DND-41 (cell line): Measurements from ENCODE around the gene FAM120A.

ENCODE experiments used
- ATAC-seq: fragments of 200-7000 bp; cut with Tn5 transposase; 3 replicates; pipeline ENCODE4 v1.9.1; 2021; ENCODE audit warnings: low read depth; ENCODE audit not compliant: insufficient read depth
- DNase-seq: peaks from one replicate; pipeline ENCODE4 v3.0.0-alpha.2; 2020
- H2AFZ ChIP-seq: 2 replicates; pipeline ENCODE4 v1.6.0; 2012; ENCODE audit warnings: low read depth, low read length
- H3K27ac ChIP-seq: 2 replicates; pipeline ENCODE4 v1.5.1; 2012; ENCODE audit warnings: low read length, inconsistent platforms
- H3K27me3 ChIP-seq: fragments of 200-600 bp; sonication (generic); 2 replicates; pipeline ENCODE4 v1.6.0; 2012; ENCODE audit warnings: low read length, mild to moderate bottlenecking, inconsistent platforms; ENCODE audit not compliant: insufficient read depth, poor library complexity
- H3K36me3 ChIP-seq: 2 replicates; pipeline ENCODE4 v1.5.1; 2012; ENCODE audit warnings: low read length, inconsistent platforms; ENCODE audit not compliant: insufficient read depth
- H3K4me1 ChIP-seq: 2 replicates; pipeline ENCODE4 v1.5.1; 2012; ENCODE audit warnings: mild to moderate bottlenecking, low read length; ENCODE audit not compliant: insufficient read depth
- H3K4me2 ChIP-seq: 2 replicates; pipeline ENCODE4 v1.6.0; 2012; ENCODE audit warnings: mild to moderate bottlenecking, moderate library complexity, low read length, inconsistent platforms; ENCODE audit not compliant: insufficient read depth
- H3K4me3 ChIP-seq, 2 experiments: fragments of 200-600 bp in 1 of 2; shearing (Covaris generic) in 1 of 2; 2 replicates each; pipeline ENCODE4 v1.5.1; 2012 to 2016; ENCODE audit warnings: inconsistent platforms in 2 of 2, low read length in 2 of 2, mild to moderate bottlenecking in 2 of 2, low read depth in 1 of 2, moderate library complexity in 1 of 2
- H3K79me2 ChIP-seq: 2 replicates; pipeline ENCODE4 v1.6.0; 2012; ENCODE audit warnings: low read length, inconsistent platforms; ENCODE audit not compliant: insufficient read depth
- H3K9ac ChIP-seq: 2 replicates; pipeline ENCODE4 v1.6.0; 2012; ENCODE audit warnings: low read depth, mild to moderate bottlenecking, inconsistent platforms, low read length, moderate library complexity
- H3K9me3 ChIP-seq: 2 replicates; pipeline ENCODE4 v1.5.1; 2012; ENCODE audit warnings: low read length, moderate library complexity, mild to moderate bottlenecking, inconsistent platforms; ENCODE audit not compliant: insufficient read depth, severe bottlenecking
- H4K20me1 ChIP-seq: 2 replicates; pipeline ENCODE4 v1.6.0; 2012; ENCODE audit warnings: low read length; ENCODE audit not compliant: insufficient read depth
- CTCF ChIP-seq: IDR thresholded peaks from 2 replicates; pipeline ENCODE4 v1.5.1; 2012; ENCODE audit warnings: borderline replicate concordance, low read length, moderate library complexity, mild to moderate bottlenecking; ENCODE audit not compliant: poor library complexity, severe bottlenecking; ENCODE audit errors: extremely low read depth
- EZH2 ChIP-seq: IDR thresholded peaks from 3 replicates; pipeline ENCODE4 v1.6.1; 2012; ENCODE audit warnings: borderline replicate concordance, low read depth, mild to moderate bottlenecking, moderate library complexity, low read length, inconsistent platforms; ENCODE audit not compliant: severe bottlenecking

The FAM120A gene

DNA sequence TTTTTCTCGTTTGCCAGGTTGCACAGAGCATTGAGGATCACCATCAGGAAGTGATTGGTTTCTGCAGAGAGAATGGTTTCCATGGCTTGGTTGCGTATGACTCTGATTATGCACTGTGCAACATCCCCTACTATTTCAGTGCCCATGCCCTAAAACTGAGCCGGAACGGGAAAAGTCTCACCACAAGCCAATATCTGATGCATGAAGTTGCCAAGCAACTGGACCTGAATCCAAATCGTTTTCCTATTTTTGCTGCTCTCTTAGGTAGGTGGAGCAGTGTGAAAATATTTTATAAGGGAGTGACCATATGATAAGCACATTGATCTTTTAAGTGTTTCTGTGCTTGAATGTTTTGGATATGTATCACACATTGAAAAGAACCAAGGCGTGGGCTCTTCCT, 19.6 kb downstream of the FAM120A start:
- TF ChIP-seq CTCF (no peak), EZH2 (no peak)
- Histone ChIP-seq H3K4me1 (peaks cover 21% of the 10 kb centered on the region), H3K27me3 (no peaks in the 10 kb centered on the region), H3K4me2 (no peak overlapping the region), H3K9ac (no peak overlapping the region), H3K27ac (no peak overlapping the region), H3K4me3 (no peak overlapping the region), H3K9me3 (no peaks in the 10 kb centered on the region), H2AFZ (no peak overlapping the region), H3K79me2 (peaks cover 93% of the 10 kb centered on the region), H4K20me1 (peaks cover 25% of the 10 kb centered on the region; the same call in 1 of the 2 replicates), H3K36me3 (peaks cover 45% of the 10 kb centered on the region)
- DNase-seq (no peak), ATAC-seq (no peak)

DNA sequence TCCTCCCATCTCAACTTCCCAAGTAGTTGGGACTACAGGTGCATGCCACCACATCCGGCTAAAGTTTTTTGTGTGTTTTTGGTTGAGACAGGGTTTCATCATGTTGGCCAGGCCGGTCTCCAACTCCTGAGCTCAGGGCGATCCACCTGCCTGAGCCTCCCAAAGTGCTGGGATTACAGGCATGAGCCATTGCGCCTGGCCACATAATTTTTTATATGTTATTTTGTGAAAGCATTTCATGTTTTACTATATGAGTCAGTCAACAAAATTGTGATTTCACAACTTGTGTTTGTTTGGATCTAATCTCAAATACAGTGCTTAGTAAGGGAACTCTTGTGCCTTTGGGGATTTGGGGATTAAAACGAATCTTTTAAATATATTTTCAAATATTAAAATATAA, 21.9 kb downstream of the FAM120A start:
- H3K4me2 ChIP-seq, result no peak overlapping the region
- DNase-seq (no peak), ATAC-seq (no peak)
- peaks cover 21% of the 10 kb centered on the region; the same call in 1 of the 2 replicates for H4K20me1 ChIP-seq
- peaks cover 63% of the 10 kb centered on the region for H3K36me3 ChIP-seq
- no peak overlapping the region for H3K9ac ChIP-seq
- H3K4me3 ChIP-seq, result no peak overlapping the region
- no peak overlapping the region for H3K27ac ChIP-seq
- H3K79me2 ChIP-seq, result peaks cover 91% of the 10 kb centered on the region
- no peaks in the 10 kb centered on the region for H3K27me3 ChIP-seq
- TF ChIP-seq EZH2, result no peak
- no peak for TF ChIP-seq CTCF
- no peaks in the 10 kb centered on the region for H3K9me3 ChIP-seq
- H2AFZ ChIP-seq, result no peak overlapping the region
- peaks cover 6% of the 10 kb centered on the region; the same call in 1 of the 2 replicates for H3K4me1 ChIP-seq

- no peak overlapping the region for H3K27ac ChIP-seq
- TF ChIP-seq EZH2 (no peak), CTCF (no peak)
- DNase-seq (no peak), ATAC-seq (no peak)
- H3K9ac ChIP-seq, result no peak overlapping the region
- no peaks in the 10 kb centered on the region for H3K27me3 ChIP-seq
- no peaks in the 10 kb centered on the region for H3K4me1 ChIP-seq
- H3K4me3 ChIP-seq, result no peak overlapping the region
- peaks cover 68% of the 10 kb centered on the region for H3K36me3 ChIP-seq
- H3K4me2 ChIP-seq, result no peak overlapping the region
- peaks cover 14% of the 10 kb centered on the region; the same call in 1 of the 2 replicates for H4K20me1 ChIP-seq
- H3K79me2 ChIP-seq, result peaks cover 89% of the 10 kb centered on the region
- H2AFZ ChIP-seq, result no peak overlapping the region
- H3K9me3 ChIP-seq, result no peaks in the 10 kb centered on the region
Measured at GRCh38 chr9:93475108-93475507, 23.6 kb downstream of the FAM120A start.

DNA sequence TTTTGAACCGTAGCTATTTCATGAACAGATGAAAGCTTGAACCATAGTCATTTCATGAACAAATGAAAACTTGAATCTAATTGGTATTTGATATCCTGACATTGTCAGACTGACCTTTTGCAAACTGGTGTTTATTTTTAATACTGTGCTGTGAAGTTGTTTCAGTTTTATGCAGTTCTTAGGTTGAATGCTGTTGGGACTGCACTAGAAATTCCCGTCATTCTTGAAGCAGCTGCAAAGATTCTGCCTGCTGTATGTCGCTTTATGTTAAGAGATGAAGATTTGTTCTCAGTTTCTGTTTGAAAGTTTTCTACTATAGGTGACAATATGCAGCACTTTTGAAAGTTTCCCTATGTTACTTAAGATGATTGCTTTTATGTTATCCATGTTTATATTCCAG, 24.4 kb downstream of the FAM120A start:
- H3K4me1 ChIP-seq, result no peaks in the 10 kb centered on the region
- peaks cover 13% of the 10 kb centered on the region; the same call in 1 of the 2 replicates for H4K20me1 ChIP-seq
- no peak overlapping the region for H3K27ac ChIP-seq
- H3K4me2 ChIP-seq, result no peak overlapping the region
- H3K9me3 ChIP-seq, result no peaks in the 10 kb centered on the region
- DNase-seq (no peak), ATAC-seq (no peak)
- TF ChIP-seq CTCF (no peak), EZH2 (no peak)
- H3K79me2 ChIP-seq, result peaks cover 89% of the 10 kb centered on the region
- no peak overlapping the region for H2AFZ ChIP-seq
- H3K4me3 ChIP-seq, result no peak overlapping the region
- peaks cover 68% of the 10 kb centered on the region for H3K36me3 ChIP-seq
- no peaks in the 10 kb centered on the region for H3K27me3 ChIP-seq
- H3K9ac ChIP-seq, result no peak overlapping the region
